Activated CD8-positive, alpha-beta T cell treated with anti-CD3 and anti-CD28 coated beads, Interleukin-2, amount 10 ng/mL, durations not matched to agents 7 days and 5 days (primary cell): ENCODE measurements around the gene ITIH1. TPM values are rescaled to one million over a fixed set of nuclear protein-coding genes. Genes with fewer than 3 reads are reported as not detected.

Experiments
- ATAC-seq: fragments of 150-1000 bp; cut with Tn5 transposase; one replicate; pipeline ENCODE4 v1.10.0; 2021; ENCODE audit warnings: moderate library complexity
- CTCF ChIA-PET: fragments of 350-600 bp; sonication (Branson Sonifier 250); formaldehyde crosslinking; loops from one replicate; lab custom pipeline; 2021; ENCODE audit warnings: antibody characterized with exemption; lab: Charles Lee
- POLR2A ChIA-PET: fragments of 350-600 bp; sonication (Branson Sonifier 250); formaldehyde crosslinking; loops from one replicate; lab custom pipeline; 2021; ENCODE audit warnings: antibody characterized with exemption; lab: Charles Lee
- DNase-seq: peaks from one replicate; pipeline ENCODE4 v3.0.0-alpha.2; 2020
- H3K27ac Mint-ChIP-seq: one replicate; pipeline ENCODE4 v1.8.0; 2021; ENCODE audit warnings: mild to moderate bottlenecking, mixed read lengths
- H3K27me3 Mint-ChIP-seq: one replicate; pipeline ENCODE4 v1.8.0; 2021; ENCODE audit warnings: low read depth, mixed read lengths
- H3K36me3 Mint-ChIP-seq: one replicate; pipeline ENCODE4 v1.8.0; 2021; ENCODE audit warnings: low read depth, mixed read lengths
- H3K4me1 Mint-ChIP-seq: one replicate; pipeline ENCODE4 v1.8.0; 2021; ENCODE audit warnings: low read depth, mixed read lengths
- H3K4me3 Mint-ChIP-seq: one replicate; pipeline ENCODE4 v1.8.0; 2021; ENCODE audit warnings: mild to moderate bottlenecking, mixed read lengths
- H3K9me3 Mint-ChIP-seq: one replicate; pipeline ENCODE4 v1.8.0; 2022; ENCODE audit warnings: mixed read lengths; ENCODE audit not compliant: insufficient read depth
- total RNA-seq, 2 experiments: library from RNA; stranded (reverse); gene quantifications; one replicate each; pipeline ENCODE4 v1.2.3, GENCODE V29; 2021

Gene ITIH1
- total RNA-seq, 2 experiments from 2014 or later = not detected

GRCh38 chr3:52754373-52754772 is 23.0 kb upstream of the ITIH1 start:
- peaks cover 40% of the 10 kb centered on the region for H3K36me3 Mint-ChIP-seq
- POLR2A ChIA-PET = no interaction called here
- DNase-seq (no peak), ATAC-seq (no peak)
- H3K27ac Mint-ChIP-seq = no peak overlapping the region
- no peak overlapping the region for H3K4me3 Mint-ChIP-seq
- H3K9me3 Mint-ChIP-seq = no peaks in the 10 kb centered on the region
- H3K4me1 Mint-ChIP-seq = no peaks in the 10 kb centered on the region
- CTCF ChIA-PET = no interaction called here
- no peaks in the 10 kb centered on the region for H3K27me3 Mint-ChIP-seq

- peaks cover 39% of the 10 kb centered on the region for H3K36me3 Mint-ChIP-seq
- H3K27ac Mint-ChIP-seq = no peak overlapping the region
- ATAC-seq (no peak), DNase-seq (no peak)
- H3K27me3 Mint-ChIP-seq = no peaks in the 10 kb centered on the region
- POLR2A ChIA-PET = no interaction called here
- CTCF ChIA-PET = no interaction called here
- no peak overlapping the region for H3K4me3 Mint-ChIP-seq
- no peaks in the 10 kb centered on the region for H3K9me3 Mint-ChIP-seq
- no peaks in the 10 kb centered on the region for H3K4me1 Mint-ChIP-seq
Measured at GRCh38 chr3:52756141-52756540, 21.3 kb upstream of the ITIH1 start.

GRCh38 chr3:52763466-52763865 is 13.9 kb upstream of the ITIH1 start:
- ChIA-PET CTCF (no interaction called here), POLR2A (no interaction called here)
- H3K27ac Mint-ChIP-seq = no peak overlapping the region
- no peaks in the 10 kb centered on the region for H3K27me3 Mint-ChIP-seq
- peaks cover 45% of the 10 kb centered on the region for H3K36me3 Mint-ChIP-seq
- H3K9me3 Mint-ChIP-seq = no peaks in the 10 kb centered on the region
- no peaks in the 10 kb centered on the region for H3K4me1 Mint-ChIP-seq
- no peak overlapping the region for H3K4me3 Mint-ChIP-seq
- ATAC-seq = no peak
- no peak for DNase-seq

- Mint-ChIP-seq H3K4me3 (peak overlapping the region; percentile 94), H3K27ac (peak overlapping the region; percentile 80), H3K27me3 (peaks cover 4% of the 10 kb centered on the region), H3K4me1 (peaks cover 21% of the 10 kb centered on the region), H3K9me3 (no peaks in the 10 kb centered on the region), H3K36me3 (peaks cover 10% of the 10 kb centered on the region)
- ChIA-PET POLR2A (interaction anchor here (1.1 to 1.4 kb wide), 2 partner anchors 12 to 13 kb away, joined by 4 to 5 read pairs; no protein-coding TSS in a partner anchor), CTCF (interaction anchor here (1.6 to 2.4 kb wide), 2 partner anchors 14 to 29 kb away, joined by 3 to 12 read pairs; no protein-coding TSS in a partner anchor)
- ATAC-seq (no peak), DNase-seq (no peak)
Measured at GRCh38 chr3:52769786-52770455, 7.5 kb upstream of the ITIH1 start.

- Mint-ChIP-seq H3K27me3 (peaks cover 4% of the 10 kb centered on the region), H3K36me3 (peaks cover 8% of the 10 kb centered on the region), H3K27ac (peak within 1 kb of the TSS; percentile 96), H3K4me1 (peaks cover 21% of the 10 kb centered on the region), H3K9me3 (no peaks in the 10 kb centered on the region), H3K4me3 (peak within 1 kb of the TSS; percentile 94)
- DNase-seq = peak; percentile 89
- peak; percentile 96 for ATAC-seq
- CTCF ChIA-PET = interaction anchor here (0.8 to 2.4 kb wide), 7 partner anchors 10 to 275 kb away, joined by 3 to 12 read pairs (median 3); partner anchors contain the start of gene SFMBT1
- POLR2A ChIA-PET = interaction anchor here (0.6 to 1.4 kb wide), 5 partner anchors 9 to 21 kb away, joined by 3 to 5 read pairs (median 4); no protein-coding TSS in a partner anchor
Measured at GRCh38 chr3:52770496-52771333, 6.7 kb upstream of the ITIH1 start, which contains the start of gene NEK4. TSS of gene NEK4 (minus strand) at chr3:52770940. CDS start at chr3:52770746, 194 bp downstream.

- Mint-ChIP-seq H3K4me1 (peaks cover 21% of the 10 kb centered on the region), H3K27ac (peak overlapping the region; percentile 96), H3K36me3 (peaks cover 6% of the 10 kb centered on the region), H3K27me3 (peaks cover 4% of the 10 kb centered on the region), H3K4me3 (peak overlapping the region; percentile 94), H3K9me3 (no peaks in the 10 kb centered on the region)
- DNase-seq (no peak), ATAC-seq (peak; percentile 16)
- POLR2A ChIA-PET = interaction anchor here (0.6 to 1.4 kb wide), 4 partner anchors 8 to 21 kb away, joined by 3 to 5 read pairs (median 4); no protein-coding TSS in a partner anchor
- CTCF ChIA-PET = interaction anchor here (0.8 to 2.4 kb wide), 7 partner anchors 9 to 274 kb away, joined by 3 to 12 read pairs (median 3); partner anchors contain the start of gene SFMBT1
Measured at GRCh38 chr3:52771334-52771681, 6.1 kb upstream of the ITIH1 start.

- peaks cover 21% of the 10 kb centered on the region for H3K4me1 Mint-ChIP-seq
- no peaks in the 10 kb centered on the region for H3K9me3 Mint-ChIP-seq
- H3K27ac Mint-ChIP-seq = peak overlapping the region; percentile 23
- H3K36me3 Mint-ChIP-seq = peaks cover 6% of the 10 kb centered on the region
- H3K4me3 Mint-ChIP-seq = peak overlapping the region; percentile 94
- CTCF ChIA-PET = interaction anchor here (1.0 to 2.4 kb wide), 4 partner anchors 9 to 274 kb away, joined by 3 to 12 read pairs (median 4); partner anchors contain the start of gene SFMBT1
- ATAC-seq = no peak
- DNase-seq = no peak
- POLR2A ChIA-PET = interaction anchor here (1.0 to 1.4 kb wide), 3 partner anchors 8 to 16 kb away, joined by 3 to 5 read pairs (median 4); no protein-coding TSS in a partner anchor
- peaks cover 4% of the 10 kb centered on the region for H3K27me3 Mint-ChIP-seq
Measured at GRCh38 chr3:52771702-52772101, 5.7 kb upstream of the ITIH1 start.

- ChIA-PET POLR2A (no interaction called here), CTCF (no interaction called here)
- ATAC-seq (no peak), DNase-seq (no peak)
- H3K27me3 Mint-ChIP-seq = peaks cover 4% of the 10 kb centered on the region
- H3K4me3 Mint-ChIP-seq = no peak overlapping the region
- no peak overlapping the region for H3K27ac Mint-ChIP-seq
- no peaks in the 10 kb centered on the region for H3K9me3 Mint-ChIP-seq
- H3K36me3 Mint-ChIP-seq = no peaks in the 10 kb centered on the region
- peaks cover 25% of the 10 kb centered on the region for H3K4me1 Mint-ChIP-seq
Measured at GRCh38 chr3:52773361-52774065, 3.9 kb upstream of the ITIH1 start.

GRCh38 chr3:52774066-52774713 is 3.2 kb upstream of the ITIH1 start:
- DNase-seq (no peak), ATAC-seq (no peak)
- POLR2A ChIA-PET = no interaction called here
- Mint-ChIP-seq H3K4me1 (peaks cover 25% of the 10 kb centered on the region), H3K36me3 (no peaks in the 10 kb centered on the region), H3K4me3 (no peak overlapping the region), H3K27ac (no peak overlapping the region), H3K9me3 (no peaks in the 10 kb centered on the region), H3K27me3 (peaks cover 4% of the 10 kb centered on the region)
- CTCF ChIA-PET = no interaction called here

- ChIA-PET POLR2A (no interaction called here), CTCF (no interaction called here)
- Mint-ChIP-seq H3K27ac (no peak overlapping the region), H3K4me3 (no peak overlapping the region), H3K9me3 (no peaks in the 10 kb centered on the region), H3K4me1 (peaks cover 15% of the 10 kb centered on the region), H3K27me3 (peaks cover 10% of the 10 kb centered on the region), H3K36me3 (no peaks in the 10 kb centered on the region)
- DNase-seq (no peak), ATAC-seq (no peak)
Measured at GRCh38 chr3:52774901-52775864, 2.2 kb upstream of the ITIH1 start.
